HepG2 (cell line): ENCODE results near the gene CREBBP.

Experiments
- DRAP1 ChIP-seq: IDR thresholded peaks from 2 replicates; pipeline ENCODE4 v1.6.1; 2016; ENCODE audit warnings: missing genetic modification reagents, missing compliant biosample characterization
- MAFF ChIP-seq: IDR thresholded peaks from 2 replicates; pipeline ENCODE4 v1.6.1; 2011; ENCODE audit warnings: low read depth, low read length, improper control_type of control experiment
- NFYB ChIP-seq: sonication (generic); formaldehyde crosslinking; IDR thresholded peaks from 2 replicates; pipeline ENCODE4 v1.4.0; 2020; ENCODE audit warnings: missing genetic modification reagents
- POLR2A ChIP-seq, 2 experiments: IDR thresholded peaks; 2 replicates each; pipeline ENCODE4 v1.6.1; 2011; ENCODE audit warnings: low read depth in 2 of 2, low read length in 2 of 2, mild to moderate bottlenecking in 1 of 2, moderate library complexity in 1 of 2; ENCODE audit not compliant: insufficient read depth in 1 of 2

GRCh38 chr16:3907586-3907985 lies 27.1 kb upstream of the CREBBP start:
- no peak for TF ChIP-seq DRAP1 (CRISPR knock-in tag)
- no peak for TF ChIP-seq MAFF
- TF ChIP-seq POLR2A (IDR thresholded peaks at IDR 0.05; ENCODE audit: insufficient read depth in 1 of 2, low read depth in 2 of 2, low read length in 2 of 2), result no peak
- TF ChIP-seq NFYB (CRISPR knock-in tag), result no peak
